GM19328 (cell line): Measurements from ENCODE around the gene ZBTB33.

Experiments used
- ATAC-seq: cut with Tn5 transposase; IDR thresholded peaks from one replicate; pipeline ENCODE4 v1.9.1; 2021; ENCODE audit warnings: mild to moderate bottlenecking, moderate library complexity; ENCODE audit not compliant: unreplicated experiment

Gene ZBTB33

GRCh38 chrX:120304256-120304655 is 53.6 kb downstream of the ZBTB33 start:
- ATAC-seq = no peak

DNA sequence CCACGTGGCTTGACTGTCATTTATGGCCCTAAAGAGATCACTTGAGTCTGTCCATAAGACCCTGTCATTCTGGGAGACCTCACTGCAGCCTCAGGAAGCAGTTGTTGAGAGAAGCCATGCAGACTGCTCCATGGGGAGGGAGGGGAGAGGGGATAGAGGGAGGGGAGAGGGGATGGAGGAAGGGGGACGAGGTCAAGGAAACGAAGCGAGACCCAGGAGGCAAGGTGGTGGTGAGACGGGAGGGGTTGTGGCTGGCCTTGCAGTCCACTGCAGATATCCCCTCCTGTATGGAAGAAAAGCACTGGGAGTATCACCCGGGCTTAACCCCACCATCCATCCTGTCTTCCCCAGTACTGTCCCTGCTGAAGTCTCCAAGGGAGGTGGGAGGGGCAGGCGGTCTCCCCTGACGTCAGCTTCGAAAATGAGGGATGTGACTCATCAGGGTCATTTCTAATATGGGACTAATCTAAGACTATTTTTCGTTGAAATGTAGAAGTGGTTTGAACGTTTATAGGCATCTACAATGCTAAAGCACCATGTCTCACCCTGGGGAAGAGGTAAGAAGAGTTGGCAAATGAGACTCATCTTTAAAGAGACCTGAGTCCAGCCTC is 55.0 kb downstream of the ZBTB33 start:
- no peak for ATAC-seq

- ATAC-seq = no peak
Measured at GRCh38 chrX:120306630-120307029, 56.0 kb downstream of the ZBTB33 start.
